ENCODE measurements around the gene SYNPO2.
A peak's percentile ranks its signal among the peaks of the same experiment; 100 is the strongest.
"Not testable (repeated sequence)": the region's sequence is repeated elsewhere in the genome, so short reads cannot be mapped to it uniquely, and the experiment has no call there.

SYNPO2 gene

DNA sequence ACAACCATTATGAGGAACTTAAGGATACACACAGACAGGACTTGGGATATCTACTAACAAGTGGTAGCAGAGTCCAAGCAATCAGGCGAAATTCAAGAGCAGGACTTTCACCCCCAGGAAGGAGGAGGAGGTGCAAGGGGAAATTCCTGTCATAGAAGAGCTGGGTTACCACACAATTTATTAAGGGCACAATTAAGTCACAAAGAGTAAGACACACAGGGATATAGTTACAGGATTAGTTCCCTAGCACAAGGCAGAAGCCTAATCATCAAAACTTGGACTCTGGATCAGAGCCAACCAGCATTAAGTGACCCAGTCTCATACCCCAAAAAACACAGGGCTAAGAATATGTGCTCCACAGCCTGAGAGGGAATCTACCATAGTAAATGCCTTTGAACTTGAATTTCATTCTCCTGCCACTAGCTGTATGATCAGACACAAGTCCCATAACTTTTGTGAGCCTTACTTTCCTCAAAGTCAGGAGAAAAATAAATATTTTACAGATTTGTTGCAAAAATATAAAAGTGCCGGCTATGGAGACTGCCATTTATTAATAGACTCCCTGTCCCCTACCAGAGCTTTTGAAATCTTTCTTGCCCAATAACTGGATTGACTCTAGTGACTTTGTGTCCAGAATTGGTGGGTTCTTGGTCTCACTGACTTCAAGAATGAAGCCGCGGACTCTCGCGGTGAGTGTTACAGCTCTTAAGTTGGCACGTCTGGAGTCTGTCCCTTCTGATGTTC, 87.0 kb downstream of the SYNPO2 start:
- no peak for DNase-seq (ENCODE audit: low read depth in 2 of 2)

DNA sequence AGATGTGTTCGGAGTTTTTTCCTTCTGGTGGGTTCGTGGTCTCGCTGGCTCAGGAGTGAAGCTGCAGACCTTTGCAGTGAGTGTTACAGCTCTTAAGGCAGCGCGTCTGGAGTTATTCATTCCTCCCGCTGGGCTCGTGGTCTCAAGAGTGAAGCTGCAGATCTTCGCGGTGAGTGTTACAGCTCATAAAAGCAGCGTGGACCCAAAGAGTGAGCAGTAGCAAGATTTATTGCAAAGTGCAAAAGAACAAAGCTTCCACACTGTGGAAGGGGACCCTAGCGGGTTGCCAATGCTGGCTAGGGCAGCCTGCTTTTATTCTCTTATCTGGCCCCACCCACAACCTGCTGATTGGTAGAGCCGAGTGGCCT, 87.5 kb downstream of the SYNPO2 start:
- DNase-seq (ENCODE audit: low read depth in 2 of 2), result not testable (repeated sequence)

DNA sequence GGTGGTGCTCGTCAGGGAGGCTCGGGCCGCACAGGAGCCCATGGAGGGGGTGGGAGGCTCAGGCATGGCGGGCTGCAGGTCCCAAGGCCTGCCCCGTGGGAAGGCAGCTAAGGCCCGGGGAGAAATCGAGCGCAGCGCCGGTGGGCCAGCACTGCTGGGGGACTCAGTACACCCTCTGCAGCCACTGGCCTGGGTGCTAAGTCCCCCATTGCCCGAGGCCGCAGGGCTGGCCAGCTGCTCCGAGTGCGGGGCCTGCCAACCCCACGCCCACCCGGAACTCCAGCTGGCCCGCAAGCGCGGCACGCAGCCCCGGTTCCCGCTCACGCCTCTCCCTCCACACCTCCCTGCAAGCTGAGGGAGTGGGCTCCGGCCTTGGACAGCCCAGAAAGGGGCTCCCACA, 88.4 kb downstream of the SYNPO2 start:
- not testable (repeated sequence) for DNase-seq (ENCODE audit: low read depth in 2 of 2)

DNA sequence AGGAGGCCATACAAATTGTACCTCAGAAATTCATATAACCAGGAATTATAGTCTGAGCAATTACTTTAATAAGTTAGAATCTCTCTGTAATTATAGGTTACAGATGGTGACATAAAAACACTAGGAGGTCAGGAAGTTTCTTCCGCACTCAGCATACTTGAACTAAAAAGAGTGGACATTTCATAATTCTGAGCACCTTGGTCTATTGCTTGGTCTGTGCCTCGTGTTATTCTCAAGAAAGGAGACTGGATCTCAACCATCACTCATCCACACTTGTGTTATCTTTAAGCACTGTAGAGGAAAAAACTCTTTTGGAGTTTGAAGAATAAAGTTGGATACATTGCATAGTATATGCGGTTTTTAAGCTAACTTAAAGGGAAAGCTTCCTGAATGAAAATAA, 91.1 kb downstream of the SYNPO2 start:
- no peak for DNase-seq (ENCODE audit: low read depth in 2 of 2)

DNA sequence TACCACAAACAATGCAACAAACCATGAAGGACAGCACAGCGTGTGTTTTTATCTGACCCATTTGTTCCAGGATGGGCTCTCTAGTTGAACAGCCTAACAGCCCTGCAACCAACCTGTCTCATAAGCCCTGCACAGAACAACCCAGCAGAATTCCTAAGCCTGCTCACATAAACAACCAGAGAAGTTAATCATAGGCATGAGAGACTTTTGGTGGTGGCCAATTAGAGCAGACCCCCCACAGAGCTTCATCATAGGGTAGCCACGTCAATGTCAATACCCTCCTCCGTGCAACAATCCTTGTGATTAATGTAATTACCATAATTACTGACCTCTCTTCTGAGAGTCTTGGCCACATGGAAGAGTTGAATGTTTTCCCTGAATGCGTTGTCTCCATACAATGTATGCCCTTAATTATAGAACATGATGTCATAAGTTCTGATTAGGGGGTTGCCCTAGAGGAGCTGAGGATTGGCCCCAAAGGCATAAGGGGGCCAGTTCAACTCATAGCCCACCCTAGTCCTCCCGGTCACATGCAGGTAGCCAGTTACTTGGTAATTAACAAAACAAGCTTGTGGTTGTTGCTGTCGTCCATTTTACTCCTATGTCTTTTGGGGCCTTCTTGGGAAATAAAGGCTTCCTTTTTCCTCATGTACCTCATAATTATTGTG, 92.7 kb downstream of the SYNPO2 start:
- no peak for DNase-seq (ENCODE audit: low read depth in 2 of 2)

DNA sequence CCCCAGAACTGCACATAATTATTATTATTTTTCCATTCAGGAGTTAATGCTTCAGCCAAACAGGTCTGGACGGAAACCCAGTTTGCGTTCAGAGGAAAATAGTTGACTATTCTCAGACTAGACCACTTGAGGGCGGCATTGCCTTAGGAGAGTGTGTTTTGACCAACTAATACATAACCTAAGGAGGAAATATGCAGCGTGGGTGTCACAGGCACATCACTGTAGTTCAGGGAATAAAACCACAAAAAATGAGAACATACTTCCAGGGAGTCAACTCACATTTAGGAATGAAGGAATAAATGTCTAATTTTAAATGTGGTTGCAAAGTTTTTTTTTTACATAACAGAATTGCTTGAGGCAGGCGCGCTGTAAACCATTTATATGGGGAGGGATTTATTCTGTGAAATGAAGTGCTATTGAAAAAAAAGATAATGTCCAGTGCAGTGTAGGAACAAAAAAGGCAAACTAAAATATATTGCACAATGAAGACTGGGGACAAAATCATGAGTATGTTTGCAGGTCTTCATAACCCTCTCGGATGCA, 93.3 kb downstream of the SYNPO2 start:
- peak; percentile 2 to 34 for DNase-seq (ENCODE audit: low read depth in 2 of 2)

DNA sequence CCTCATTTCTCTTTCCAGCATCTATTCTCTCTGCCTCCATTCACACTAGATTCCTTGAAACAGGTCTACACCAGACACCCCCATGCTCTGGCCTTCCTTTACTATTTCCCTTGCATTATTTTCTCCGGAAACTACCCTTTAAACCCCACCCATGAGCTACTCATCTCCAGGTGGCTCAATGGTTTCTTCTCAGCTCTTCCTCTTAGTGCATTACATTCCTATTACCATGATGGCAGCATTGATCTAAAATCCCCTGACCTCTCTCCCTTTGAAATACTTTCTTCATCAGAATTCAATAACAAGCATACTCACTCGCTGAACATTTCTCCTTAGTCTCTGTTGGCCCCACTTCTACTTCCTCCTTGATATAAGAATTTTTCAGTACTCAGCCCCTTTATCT, 94.6 kb downstream of the SYNPO2 start:
- no peak for DNase-seq (ENCODE audit: low read depth in 2 of 2)

DNA sequence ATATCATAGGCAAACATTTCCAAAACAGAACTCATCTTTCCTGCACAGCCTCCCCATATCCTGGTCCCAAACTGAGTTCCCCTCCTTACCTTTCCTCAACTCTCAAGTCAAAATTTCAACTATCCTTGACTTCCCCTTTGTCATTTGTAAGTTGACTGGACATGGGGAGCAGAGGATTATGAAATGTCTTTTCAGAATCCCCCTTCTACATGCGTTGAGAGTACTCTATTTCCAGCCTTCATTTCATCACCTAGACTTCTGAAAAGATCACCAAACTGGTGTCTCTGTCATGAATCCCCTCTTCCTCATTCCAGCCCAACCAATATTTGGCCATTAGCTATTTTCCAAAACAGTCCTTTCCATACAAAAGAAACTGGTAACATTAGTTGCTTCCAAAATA, 95.2 kb downstream of the SYNPO2 start:
- no peak for DNase-seq (ENCODE audit: low read depth in 2 of 2)

DNA sequence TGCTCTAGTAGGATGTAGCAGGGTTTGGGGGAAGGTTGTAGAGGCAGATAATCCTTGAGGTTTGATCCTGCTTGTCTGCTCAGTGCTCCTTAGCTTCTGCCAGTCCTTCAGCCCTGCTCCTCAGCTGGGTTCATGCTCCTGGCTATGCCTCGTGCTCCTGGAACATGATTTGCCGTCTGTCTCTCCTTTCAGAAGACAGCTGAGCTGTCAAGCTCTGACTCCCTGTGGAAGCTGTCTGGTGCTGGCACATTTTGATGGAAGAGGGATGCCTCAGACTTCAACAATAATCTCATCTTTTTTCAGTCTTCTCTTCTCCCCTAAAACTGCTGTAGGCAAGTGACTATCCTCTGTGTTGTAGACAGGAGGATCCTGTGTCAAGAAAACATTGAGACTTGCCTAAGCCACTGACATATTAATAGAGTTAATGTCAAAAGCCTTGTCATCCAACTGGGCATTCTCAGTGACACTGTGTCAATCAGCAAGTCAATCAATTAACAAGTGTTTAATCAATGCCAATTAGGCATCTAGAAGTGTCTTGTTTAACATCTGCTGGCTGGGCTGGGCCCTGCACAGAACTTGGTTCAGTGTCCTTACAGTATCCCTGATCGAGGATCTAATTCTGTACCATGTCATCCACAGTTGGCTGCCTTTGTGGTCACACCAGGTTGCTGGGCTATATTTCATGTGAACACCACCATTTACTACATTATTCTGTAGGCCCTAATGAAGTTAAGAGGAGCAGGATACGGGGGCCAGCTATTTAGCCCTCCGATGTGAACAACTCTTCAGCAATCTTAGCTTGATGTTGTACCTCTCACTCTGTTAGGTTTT, 96.7 kb downstream of the SYNPO2 start:
- no peak for DNase-seq (ENCODE audit: low read depth in 2 of 2)

DNA sequence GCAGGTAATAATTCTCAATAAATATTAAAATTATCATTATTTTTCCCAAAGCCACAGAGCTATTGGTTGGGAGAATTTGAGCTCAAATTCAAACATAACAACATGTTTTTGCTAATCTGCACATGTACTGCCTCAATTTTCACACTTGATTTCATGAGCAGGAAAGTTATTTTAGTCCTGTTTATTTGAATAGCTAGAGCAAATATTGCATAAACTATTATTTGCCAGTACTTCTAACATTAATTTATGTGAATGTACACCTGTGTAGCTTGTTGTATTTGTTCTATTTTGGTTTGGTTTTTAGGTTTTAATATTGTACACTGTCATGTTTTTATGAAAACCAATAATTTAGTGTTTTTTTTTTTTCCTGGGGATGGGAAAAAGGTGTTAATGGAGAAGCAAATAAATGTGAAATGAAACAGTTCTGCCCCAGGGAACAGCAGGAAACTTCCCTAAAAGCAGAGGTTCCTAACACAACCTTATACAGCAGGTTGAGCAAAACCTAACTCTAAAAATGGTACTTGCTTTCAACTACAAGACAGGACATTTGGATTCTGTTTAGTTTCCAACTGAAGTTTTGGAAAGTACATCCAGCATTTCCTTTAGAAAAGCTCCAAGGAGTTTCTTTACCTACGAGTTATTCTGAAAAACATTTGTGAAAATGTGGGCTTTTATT, 99.4 kb downstream of the SYNPO2 start:
- no peak for DNase-seq (ENCODE audit: low read depth in 2 of 2)

DNA sequence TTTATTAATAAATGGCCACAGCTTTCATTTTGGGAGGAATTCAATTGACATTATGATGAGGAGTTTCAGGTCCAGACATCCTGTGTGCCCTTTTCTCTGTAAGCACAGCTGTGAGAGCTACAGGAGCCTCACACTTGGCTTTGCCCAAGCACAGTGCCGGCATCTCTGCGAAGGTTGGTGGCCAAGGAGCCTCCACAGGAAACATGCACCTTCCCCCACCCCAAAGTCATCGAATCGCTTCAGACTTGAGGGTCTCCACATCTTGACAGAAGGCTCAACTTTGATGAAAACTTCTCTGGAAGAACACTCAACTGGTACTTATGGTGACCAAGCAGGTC, 100.0 kb downstream of the SYNPO2 start:
- no peak for DNase-seq (ENCODE audit: low read depth in 2 of 2)

DNA sequence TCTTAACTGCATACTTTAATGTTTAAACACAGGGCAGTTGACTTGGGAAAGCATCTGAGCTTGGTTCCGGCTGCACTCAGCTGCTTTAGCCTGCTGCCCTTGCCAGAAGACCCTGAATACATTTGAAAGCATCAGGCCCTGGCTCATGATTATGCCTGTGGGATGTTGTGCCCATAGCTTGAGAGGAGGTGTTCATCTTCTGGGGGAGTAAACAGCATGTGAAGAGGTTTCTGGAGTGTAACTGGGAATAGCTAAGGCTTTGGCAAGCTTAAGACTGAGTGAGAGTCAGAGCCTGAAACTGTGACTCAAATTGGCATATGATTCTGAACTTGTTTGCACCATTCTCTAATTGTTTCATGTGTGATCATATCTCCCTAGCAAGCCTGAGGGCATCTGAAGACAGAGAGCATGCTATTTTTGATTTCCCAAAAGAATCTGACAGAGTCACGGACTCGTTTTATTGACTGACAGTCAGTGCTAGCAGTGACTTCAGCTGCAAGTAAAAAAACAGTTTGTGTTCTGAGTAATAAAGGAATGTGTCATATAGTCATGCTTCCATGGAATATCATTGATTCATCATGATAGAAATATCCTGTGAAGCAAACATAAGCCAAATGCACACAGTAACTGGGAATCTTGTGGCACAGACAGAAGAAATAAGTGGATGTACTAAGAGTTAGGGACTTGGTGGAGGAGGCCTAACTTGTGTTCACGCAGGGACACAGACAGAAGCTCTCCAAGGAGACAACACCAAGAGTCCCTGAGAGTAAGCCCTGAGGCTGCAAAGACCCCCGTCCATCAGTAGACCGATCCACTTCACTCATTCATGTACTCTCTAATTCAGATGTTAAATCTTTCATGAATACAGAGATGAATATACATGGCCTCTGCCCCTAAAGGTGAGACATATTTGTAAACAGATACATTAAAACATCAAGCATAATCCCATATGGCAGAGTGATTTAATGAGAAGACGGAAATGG, 100.7 kb downstream of the SYNPO2 start:
- DNase-seq (ENCODE audit: low read depth in 2 of 2), result no peak

DNA sequence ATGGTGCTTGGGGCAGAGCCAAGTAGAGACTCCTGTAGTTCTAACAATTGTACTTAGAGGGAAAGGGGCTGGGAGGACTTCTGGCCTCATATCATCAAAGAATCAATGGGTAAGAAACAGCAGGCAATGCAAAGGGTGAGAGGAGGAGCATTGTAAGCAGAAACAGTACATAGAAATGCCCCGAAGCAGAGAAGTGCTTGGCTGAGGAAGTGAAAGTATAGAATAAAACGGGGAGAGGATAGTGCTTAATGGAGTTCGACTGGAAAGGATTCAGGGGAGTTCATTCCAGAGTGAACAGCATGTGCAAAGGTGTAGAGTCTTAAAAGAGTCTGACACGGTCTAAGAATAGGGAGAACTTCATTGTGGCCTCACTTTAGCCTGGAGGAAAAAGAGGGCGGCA, 103.0 kb downstream of the SYNPO2 start:
- DNase-seq (ENCODE audit: low read depth in 2 of 2), result no peak

DNA sequence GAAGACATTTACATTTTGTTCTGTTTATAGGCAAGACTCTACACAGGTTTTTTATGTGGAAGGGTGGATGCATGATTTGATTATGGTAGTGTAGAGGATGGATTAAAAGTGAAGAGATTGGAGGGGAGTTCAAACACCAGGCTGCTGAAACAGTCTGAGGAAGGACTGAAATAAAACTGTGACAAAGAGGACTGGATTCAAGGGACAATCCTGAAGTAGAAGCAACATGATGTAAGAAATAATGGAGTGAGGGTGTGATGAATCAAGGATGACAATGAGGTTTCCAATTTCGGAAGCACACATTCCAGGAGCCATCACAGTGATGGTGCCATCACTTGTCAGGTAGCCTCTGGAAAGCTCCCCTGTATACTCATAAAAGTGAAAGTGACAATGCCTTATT, 103.5 kb downstream of the SYNPO2 start:
- DNase-seq (ENCODE audit: low read depth in 2 of 2), result no peak

DNA sequence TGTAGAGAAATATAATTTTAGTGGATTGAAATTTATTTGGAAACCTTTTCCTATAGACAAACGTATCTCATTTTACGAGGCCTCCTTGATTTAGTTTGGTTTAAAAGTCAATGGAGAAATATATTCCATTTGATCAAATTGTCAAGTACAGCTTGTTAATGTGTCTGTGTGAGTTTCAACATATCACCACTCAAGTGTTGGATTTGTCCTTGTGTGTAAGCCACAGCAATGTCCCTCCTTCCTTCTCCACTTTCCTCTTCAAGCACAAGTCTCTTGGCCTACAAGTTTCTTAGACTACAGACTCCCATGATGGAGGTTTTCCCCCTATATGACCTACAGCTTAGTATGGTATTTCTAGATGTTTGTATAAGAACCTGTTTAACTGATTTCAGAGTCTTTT, 104.7 kb downstream of the SYNPO2 start:
- DNase-seq (ENCODE audit: low read depth in 2 of 2), result no peak

DNA sequence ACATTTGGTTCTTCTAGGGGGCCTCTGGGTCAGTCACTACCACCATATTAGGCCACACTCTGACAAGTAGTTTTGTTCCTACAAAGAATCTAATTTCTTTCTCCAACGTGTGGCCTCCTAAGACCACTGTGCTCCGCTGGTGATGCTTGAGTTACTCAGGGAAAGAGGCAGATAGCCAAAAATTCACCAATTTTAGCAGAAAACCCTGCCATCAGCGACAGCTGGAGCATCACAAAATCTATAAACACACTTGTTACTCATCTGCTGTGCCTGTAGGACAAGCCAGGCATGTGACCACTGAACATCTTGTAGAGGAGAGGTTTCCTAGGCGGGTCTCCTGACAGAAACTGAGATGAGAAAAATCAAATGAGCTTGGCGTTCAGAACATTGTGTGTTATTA, 105.4 kb downstream of the SYNPO2 start:
- no peak for DNase-seq (ENCODE audit: low read depth in 2 of 2)

DNA sequence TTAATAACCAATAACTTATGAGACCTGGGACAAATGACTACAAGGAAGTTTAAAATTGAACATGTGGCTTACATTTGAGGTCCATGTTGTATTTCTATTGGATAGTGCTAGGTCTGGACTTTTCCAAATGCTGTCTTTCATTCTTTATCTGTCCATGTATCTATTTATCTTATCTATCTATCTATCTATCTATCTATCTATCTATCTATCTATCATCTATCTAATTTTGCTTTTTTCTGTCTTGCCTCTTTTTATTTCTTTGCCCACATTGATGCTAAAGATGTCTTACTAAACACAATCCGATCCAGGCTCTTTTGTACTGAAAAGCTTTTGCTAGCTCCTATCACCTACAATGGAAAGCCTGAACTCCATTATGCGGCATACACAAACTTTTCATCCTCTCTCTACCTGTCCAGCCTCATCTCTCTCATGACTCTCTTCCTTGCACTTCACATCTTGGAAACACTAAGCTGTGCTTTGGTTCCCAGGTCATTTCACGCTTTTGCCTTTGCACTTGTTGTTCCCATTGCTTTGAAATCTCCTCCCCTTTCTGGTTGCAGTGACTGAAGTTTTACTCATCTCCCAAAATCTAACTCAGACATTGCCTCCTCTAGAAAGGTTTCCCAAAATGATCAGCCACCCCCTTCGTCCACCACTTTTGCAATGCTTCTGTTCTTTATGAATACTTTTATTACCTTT, 107.2 kb downstream of the SYNPO2 start:
- DNase-seq (ENCODE audit: low read depth in 2 of 2), result no peak

DNA sequence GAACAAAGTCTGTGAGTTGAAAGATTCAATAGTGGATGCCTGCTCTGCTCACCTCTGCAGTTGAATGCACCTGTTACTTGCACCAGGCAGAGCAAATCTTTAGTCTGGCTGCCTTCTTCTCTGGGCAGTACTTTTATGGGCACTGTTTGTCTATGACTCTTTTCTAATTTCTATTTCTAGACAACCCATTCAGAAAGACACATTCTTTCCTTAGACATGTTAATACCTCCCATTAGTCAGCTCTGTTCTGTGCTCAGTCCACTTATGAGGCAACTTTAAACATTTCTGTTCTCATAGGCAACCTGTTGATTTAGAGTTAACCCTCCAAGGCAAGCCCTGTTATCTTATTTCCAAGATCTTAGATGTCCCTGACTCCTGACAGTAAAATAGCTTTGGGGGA, 108.9 kb downstream of the SYNPO2 start:
- DNase-seq (ENCODE audit: low read depth in 2 of 2), result no peak

DNA sequence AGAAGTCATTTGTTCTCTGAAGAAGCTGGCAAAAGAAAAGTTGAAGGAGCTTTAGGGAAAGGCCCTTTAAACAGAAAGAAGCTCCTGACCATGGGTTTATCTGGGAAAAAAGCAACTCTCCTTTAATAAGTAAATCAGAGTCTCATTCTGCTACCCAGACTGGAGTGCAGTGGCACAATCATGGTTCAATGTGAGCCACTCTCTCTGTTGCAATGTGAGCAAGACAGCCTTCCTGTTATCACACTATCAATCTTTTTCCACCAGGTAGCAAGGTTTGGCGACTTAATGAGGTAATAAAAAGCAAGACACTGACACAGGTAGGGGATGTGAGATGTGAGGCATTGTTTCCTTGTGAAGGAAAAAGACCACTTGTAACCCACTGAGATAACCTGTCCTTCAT, 111.3 kb downstream of the SYNPO2 start:
- DNase-seq (ENCODE audit: low read depth in 2 of 2), result no peak

DNA sequence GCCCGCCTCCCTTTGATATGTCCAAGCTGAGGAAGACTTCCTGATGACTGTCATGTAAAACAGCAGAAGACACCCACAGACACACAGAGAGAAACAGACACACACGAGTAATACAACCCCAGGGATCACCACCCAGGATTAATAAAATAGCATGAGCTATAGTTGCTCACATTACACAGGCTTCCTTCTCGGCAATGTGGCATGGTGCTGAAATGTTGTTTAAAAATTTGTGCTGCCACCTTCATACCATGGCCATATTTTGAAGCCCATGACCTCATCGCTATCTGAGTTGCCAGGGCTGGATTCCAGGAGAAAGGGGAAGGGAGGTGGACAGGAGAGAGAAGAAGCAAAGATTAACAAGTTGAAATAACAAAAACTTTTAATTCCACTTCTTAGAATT, 111.7 kb downstream of the SYNPO2 start:
- DNase-seq (ENCODE audit: low read depth in 2 of 2), result no peak

Data from stimulated activated CD4-positive, alpha-beta T cell treated with anti-CD3 and anti-CD28 coated beads, Interleukin-12 subunit alpha, Interleukin-12 subunit beta, amount 100 ng/mL, for 24 hours (primary cell).